GM10266 (cell line): ENCODE data around the gene SDK2.

Experiments used
- DNase-seq: peaks from one replicate; pipeline ENCODE4 v3.0.0; 2012; ENCODE audit errors: extremely low spot score
- TF ChIP-seq, protein P1 (sequence below): IDR thresholded peaks from 2 replicates; pipeline ENCODE4 v1.5.1; 2012; ENCODE audit warnings: mild to moderate bottlenecking, low read depth; ENCODE audit not compliant: control insufficient read depth, insufficient read depth; ENCODE audit errors: missing control alignments

The SDK2 gene

DNA sequence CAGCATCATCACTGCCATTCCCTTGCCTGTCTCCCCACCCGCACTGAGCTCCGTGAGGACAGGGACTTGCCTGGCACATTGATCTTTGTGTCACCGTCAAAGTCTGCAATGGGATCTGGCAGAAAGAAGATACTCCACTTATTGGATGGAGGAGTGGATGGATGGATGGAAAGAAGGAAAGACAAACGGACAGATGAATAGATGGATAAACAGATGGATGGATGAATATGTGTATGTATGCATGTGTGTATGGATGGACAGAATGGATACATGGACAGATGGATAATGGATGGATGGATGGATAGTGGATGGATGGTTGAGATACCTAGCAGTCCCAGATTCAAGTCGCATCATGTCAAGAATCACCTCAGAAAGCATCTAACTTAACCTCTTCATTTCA, 99.9 kb downstream of the SDK2 start:
- DNase-seq, result no peak
- TF ChIP-seq, protein P1, sequence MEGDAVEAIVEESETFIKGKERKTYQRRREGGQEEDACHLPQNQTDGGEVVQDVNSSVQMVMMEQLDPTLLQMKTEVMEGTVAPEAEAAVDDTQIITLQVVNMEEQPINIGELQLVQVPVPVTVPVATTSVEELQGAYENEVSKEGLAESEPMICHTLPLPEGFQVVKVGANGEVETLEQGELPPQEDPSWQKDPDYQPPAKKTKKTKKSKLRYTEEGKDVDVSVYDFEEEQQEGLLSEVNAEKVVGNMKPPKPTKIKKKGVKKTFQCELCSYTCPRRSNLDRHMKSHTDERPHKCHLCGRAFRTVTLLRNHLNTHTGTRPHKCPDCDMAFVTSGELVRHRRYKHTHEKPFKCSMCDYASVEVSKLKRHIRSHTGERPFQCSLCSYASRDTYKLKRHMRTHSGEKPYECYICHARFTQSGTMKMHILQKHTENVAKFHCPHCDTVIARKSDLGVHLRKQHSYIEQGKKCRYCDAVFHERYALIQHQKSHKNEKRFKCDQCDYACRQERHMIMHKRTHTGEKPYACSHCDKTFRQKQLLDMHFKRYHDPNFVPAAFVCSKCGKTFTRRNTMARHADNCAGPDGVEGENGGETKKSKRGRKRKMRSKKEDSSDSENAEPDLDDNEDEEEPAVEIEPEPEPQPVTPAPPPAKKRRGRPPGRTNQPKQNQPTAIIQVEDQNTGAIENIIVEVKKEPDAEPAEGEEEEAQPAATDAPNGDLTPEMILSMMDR, result no peak

DNA sequence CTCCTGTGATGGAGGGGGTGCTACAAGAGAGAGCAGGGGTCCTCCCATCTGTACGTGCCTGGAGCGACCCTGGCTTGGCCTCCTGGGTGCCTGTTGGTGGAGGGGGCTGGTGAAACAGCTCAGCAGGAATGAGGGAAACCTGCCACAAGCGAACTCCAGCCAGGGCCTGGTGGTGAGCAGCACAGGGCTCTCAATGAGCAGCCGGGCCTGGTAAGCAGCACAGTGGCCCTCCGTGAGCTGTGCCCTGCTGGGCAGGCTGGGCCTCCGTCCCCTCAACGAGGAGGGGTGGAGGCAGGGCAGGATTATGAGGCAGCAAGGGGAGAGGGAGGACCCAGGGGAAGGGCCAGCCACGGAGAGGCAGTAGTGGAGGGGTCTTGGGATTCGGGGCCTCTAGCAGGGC, 101.9 kb downstream of the SDK2 start:
- TF ChIP-seq, protein P1, result no peak
- no peak for DNase-seq

DNA sequence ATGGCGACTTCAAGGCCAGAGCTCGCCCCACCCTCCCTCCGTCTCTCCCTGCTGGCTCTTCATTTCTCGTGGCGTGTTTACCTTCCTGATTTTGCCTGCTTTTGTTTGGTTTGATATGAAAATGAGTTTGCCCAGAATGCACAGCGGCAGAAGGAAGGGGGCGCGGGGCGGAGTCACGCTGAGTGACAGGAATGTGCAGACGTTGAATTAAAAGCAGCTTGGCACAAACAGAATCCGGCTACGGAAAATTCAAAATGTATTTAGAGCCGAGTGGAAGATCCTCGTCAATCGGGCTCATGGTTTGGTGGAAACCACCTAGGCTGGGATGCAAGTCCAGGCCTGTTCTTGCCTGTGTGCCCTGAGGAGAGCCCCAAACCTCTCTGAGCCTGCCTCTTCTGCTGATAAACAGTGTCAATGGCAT, 102.7 kb downstream of the SDK2 start:
- no peak for DNase-seq
- TF ChIP-seq, protein P1, result no peak

DNA sequence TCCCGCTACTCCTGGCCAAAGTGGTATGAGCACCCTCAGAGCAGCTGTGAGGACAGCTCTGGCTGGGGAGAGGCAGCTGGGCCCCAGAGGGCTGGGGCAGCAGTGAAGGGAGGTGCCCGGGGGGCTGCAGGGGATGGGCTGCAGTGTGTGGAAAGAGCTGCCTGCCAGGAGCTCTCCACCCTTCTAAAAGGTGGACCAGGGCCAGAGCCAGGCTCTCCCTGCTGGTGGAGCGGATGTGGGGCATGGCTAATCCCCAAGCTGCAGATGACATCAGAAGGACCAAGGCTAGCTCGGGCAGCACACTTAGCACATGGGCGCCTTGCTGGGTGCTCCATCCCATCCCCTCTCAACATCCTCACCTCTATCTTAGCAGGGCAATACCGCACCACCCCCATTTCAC, 103.1 kb downstream of the SDK2 start:
- DNase-seq, result no peak
- TF ChIP-seq, protein P1, result no peak

DNA sequence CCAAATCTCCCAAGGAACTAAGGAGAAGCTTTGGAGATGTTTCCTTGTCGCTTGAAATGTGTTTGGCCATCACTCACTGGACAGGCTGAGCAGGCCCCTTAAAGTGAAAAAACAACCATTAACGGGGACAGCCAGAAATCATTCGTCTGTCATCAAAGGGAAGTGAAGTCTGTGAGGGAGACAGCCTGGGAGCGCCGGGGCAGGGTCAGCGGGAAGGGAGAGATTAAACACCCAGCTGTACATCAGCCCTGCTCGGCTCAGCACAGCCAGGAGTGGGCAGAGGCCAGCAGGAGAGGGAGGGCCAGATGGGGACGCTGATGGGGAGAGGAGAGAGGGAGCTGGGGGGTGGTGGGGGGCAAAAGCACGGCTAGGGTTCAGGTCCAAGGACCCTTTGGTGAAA, 105.1 kb downstream of the SDK2 start:
- DNase-seq, result no peak
- TF ChIP-seq, protein P1, result no peak

DNA sequence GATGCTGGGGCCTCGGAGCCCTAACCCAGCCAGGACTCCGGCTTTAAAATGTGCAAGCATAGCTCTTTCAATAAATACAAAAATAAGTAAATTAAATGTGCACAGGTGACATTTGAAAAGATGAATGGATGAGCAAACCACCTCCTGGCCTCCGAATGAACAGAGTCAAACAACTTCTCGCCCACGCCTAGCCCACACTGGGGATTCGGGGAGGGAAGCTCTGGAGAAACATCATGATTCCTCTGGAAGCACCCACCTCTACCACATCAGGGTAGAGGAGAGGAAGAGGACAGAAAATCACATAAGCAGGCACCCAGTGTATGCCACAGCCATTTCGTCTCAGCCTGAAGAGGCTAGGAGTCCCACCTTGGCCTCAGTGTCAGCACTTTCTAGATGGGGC, 105.8 kb downstream of the SDK2 start:
- TF ChIP-seq, protein P1, result no peak
- no peak for DNase-seq

DNA sequence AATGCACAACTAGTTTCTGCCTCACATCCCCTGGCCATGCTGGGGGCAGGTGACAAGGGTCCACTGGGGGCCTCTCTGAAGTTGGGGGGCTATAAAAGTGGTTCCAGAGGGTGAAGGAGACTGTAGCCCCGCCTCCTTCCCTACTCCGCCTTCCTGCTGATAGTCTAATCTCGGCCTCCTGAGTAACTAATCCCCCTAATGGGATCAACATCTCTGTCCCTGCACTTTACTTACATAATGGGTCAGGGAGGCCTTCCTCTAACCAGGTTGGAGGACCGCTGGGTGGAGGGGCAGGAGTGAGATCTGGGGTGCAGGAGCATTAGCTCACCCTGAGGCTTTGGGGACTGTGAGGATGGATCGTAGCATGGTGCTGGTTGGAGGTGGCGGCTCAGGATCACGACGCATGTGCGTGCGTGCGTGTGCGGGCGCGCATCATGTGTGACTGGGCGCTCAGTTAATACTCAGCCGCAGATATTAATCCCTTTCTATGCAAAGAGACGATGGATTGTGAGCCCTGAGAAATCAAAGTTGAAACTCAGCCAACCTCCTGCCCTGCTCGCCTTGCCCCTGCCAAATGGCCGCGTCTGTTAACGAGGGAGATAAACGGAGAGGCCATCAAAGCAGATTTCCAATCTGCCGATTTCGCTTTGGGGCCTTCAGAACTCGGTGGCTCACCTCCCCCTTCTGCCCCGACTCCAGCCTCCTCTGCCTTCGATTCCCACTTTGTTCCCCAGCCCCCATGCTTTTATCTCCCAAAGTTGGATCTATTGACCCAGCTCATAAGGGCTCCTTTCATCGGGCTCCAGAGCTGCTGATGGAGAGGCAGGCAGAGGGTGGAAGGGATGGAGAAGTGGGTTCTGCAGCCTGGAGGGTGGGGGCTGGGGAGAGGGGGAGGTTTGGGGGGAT, 107.3 kb downstream of the SDK2 start:
- TF ChIP-seq, protein P1, result no peak
- DNase-seq, result no peak
